ENCODE data around the gene PM20D1. TPM values are rescaled to one million over a fixed set of nuclear protein-coding genes. Genes with fewer than 3 reads are reported as not detected.

The PM20D1 gene
- total RNA-seq, 6 experiments from 2014 or later: not detected

- no peak overlapping the region for H3K27ac Mint-ChIP-seq
- H3K27me3 Mint-ChIP-seq (ENCODE audit: insufficient read depth): no peaks in the 10 kb centered on the region
- no peak for TF ChIP-seq CTCF (IDR thresholded peaks at IDR 0.05)
- DNase-seq: no peak
- peaks cover 16% of the 10 kb centered on the region for H3K4me1 Mint-ChIP-seq (ENCODE audit: low read depth)
- H3K4me3 Mint-ChIP-seq: no peak overlapping the region
- no peaks in the 10 kb centered on the region for H3K9me3 Mint-ChIP-seq
- peaks cover 8% of the 10 kb centered on the region; the same call in 1 of the 2 replicates for H3K36me3 Mint-ChIP-seq (ENCODE audit: low read depth)
Measured at GRCh38 chr1:205805082-205805711, 44.7 kb downstream of the PM20D1 start.

- H3K36me3 Mint-ChIP-seq (ENCODE audit: low read depth): peaks cover 8% of the 10 kb centered on the region; the same call in 1 of the 2 replicates
- no peak overlapping the region for H3K27ac Mint-ChIP-seq
- H3K4me1 Mint-ChIP-seq (ENCODE audit: low read depth): peaks cover 16% of the 10 kb centered on the region
- TF ChIP-seq CTCF (IDR thresholded peaks at IDR 0.05): no peak
- no peak for DNase-seq
- H3K9me3 Mint-ChIP-seq: no peaks in the 10 kb centered on the region
- no peak overlapping the region for H3K4me3 Mint-ChIP-seq
- no peaks in the 10 kb centered on the region for H3K27me3 Mint-ChIP-seq (ENCODE audit: insufficient read depth)
Measured at GRCh38 chr1:205804605-205805004, 45.3 kb downstream of the PM20D1 start.

GRCh38 chr1:205803986-205804385, 45.9 kb downstream of the PM20D1 start:
- H3K4me1 Mint-ChIP-seq (ENCODE audit: low read depth): peaks cover 12% of the 10 kb centered on the region
- no peak for DNase-seq
- TF ChIP-seq CTCF (IDR thresholded peaks at IDR 0.05): no peak
- H3K27me3 Mint-ChIP-seq (ENCODE audit: insufficient read depth): no peaks in the 10 kb centered on the region
- peaks cover 8% of the 10 kb centered on the region for H3K36me3 Mint-ChIP-seq (ENCODE audit: low read depth)
- H3K9me3 Mint-ChIP-seq: no peaks in the 10 kb centered on the region
- no peak overlapping the region for H3K27ac Mint-ChIP-seq
- H3K4me3 Mint-ChIP-seq: no peak overlapping the region

GRCh38 chr1:205802060-205802459, 47.9 kb downstream of the PM20D1 start:
- Mint-ChIP-seq H3K27me3 (ENCODE audit: insufficient read depth) (no peaks in the 10 kb centered on the region), H3K27ac (no peak overlapping the region), H3K9me3 (no peaks in the 10 kb centered on the region), H3K4me1 (ENCODE audit: low read depth) (peaks cover 11% of the 10 kb centered on the region), H3K36me3 (ENCODE audit: low read depth) (peaks cover 13% of the 10 kb centered on the region), H3K4me3 (no peak overlapping the region)
- no peak for TF ChIP-seq CTCF (IDR thresholded peaks at IDR 0.05)
- DNase-seq: no peak

GRCh38 chr1:205800981-205801703, 48.8 kb downstream of the PM20D1 start:
- H3K9me3 Mint-ChIP-seq: no peaks in the 10 kb centered on the region
- TF ChIP-seq CTCF (IDR thresholded peaks at IDR 0.05): no peak
- H3K27me3 Mint-ChIP-seq (ENCODE audit: insufficient read depth): no peaks in the 10 kb centered on the region
- H3K36me3 Mint-ChIP-seq (ENCODE audit: low read depth): peaks cover 13% of the 10 kb centered on the region
- H3K27ac Mint-ChIP-seq: no peak overlapping the region
- no peak for DNase-seq
- H3K4me1 Mint-ChIP-seq (ENCODE audit: low read depth): peaks cover 11% of the 10 kb centered on the region
- no peak overlapping the region for H3K4me3 Mint-ChIP-seq

Measured in HFFc6 (cell line).